ENCODE results near the gene ANKS3.

DNA sequence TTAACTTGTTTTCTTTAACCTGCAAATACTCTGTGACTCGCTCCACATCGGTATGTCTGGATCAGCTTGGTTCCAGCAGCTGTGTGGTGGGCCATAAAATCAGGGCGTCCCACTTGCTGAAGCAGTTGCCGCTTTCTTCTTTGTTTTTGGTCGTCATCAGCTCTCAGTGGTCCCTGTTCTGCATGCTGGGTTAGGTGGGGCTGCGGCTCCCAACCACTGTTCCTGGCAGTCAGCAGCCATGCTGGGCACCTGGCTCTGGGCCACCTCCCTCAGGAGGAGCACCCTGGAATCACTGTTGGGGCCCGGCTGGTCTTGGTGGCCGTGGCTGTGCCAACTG lies 86.5 kb downstream of the ANKS3 start:
- TF ChIP-seq, protein P1, sequence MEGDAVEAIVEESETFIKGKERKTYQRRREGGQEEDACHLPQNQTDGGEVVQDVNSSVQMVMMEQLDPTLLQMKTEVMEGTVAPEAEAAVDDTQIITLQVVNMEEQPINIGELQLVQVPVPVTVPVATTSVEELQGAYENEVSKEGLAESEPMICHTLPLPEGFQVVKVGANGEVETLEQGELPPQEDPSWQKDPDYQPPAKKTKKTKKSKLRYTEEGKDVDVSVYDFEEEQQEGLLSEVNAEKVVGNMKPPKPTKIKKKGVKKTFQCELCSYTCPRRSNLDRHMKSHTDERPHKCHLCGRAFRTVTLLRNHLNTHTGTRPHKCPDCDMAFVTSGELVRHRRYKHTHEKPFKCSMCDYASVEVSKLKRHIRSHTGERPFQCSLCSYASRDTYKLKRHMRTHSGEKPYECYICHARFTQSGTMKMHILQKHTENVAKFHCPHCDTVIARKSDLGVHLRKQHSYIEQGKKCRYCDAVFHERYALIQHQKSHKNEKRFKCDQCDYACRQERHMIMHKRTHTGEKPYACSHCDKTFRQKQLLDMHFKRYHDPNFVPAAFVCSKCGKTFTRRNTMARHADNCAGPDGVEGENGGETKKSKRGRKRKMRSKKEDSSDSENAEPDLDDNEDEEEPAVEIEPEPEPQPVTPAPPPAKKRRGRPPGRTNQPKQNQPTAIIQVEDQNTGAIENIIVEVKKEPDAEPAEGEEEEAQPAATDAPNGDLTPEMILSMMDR (IDR thresholded peaks at IDR 0.05), result no peak
- no peak for TF ChIP-seq POLR2A (IDR thresholded peaks at IDR 0.05)
- TF ChIP-seq EP300 (IDR thresholded peaks at IDR 0.05), result no peak
